ENCODE data around the gene ESR1.

The ESR1 gene

DNA sequence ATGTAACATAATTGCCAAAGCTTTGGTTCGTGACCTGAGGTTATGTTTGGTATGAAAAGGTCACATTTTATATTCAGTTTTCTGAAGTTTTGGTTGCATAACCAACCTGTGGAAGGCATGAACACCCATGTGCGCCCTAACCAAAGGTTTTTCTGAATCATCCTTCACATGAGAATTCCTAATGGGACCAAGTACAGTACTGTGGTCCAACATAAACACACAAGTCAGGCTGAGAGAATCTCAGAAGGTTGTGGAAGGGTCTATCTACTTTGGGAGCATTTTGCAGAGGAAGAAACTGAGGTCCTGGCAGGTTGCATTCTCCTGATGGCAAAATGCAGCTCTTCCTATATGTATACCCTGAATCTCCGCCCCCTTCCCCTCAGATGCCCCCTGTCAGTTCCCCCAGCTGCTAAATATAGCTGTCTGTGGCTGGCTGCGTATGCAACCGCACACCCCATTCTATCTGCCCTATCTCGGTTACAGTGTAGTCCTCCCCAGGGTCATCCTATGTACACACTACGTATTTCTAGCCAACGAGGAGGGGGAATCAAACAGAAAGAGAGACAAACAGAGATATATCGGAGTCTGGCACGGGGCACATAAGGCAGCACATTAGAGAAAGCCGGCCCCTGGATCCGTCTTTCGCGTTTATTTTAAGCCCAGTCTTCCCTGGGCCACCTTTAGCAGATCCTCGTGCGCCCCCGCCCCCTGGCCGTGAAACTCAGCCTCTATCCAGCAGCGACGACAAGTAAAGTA is 547 bp upstream of the ESR1 start:
- peak overlapping the region; percentile 49 for H3K4me3 ChIP-seq (ENCODE audit: low read depth, low read length)

DNA sequence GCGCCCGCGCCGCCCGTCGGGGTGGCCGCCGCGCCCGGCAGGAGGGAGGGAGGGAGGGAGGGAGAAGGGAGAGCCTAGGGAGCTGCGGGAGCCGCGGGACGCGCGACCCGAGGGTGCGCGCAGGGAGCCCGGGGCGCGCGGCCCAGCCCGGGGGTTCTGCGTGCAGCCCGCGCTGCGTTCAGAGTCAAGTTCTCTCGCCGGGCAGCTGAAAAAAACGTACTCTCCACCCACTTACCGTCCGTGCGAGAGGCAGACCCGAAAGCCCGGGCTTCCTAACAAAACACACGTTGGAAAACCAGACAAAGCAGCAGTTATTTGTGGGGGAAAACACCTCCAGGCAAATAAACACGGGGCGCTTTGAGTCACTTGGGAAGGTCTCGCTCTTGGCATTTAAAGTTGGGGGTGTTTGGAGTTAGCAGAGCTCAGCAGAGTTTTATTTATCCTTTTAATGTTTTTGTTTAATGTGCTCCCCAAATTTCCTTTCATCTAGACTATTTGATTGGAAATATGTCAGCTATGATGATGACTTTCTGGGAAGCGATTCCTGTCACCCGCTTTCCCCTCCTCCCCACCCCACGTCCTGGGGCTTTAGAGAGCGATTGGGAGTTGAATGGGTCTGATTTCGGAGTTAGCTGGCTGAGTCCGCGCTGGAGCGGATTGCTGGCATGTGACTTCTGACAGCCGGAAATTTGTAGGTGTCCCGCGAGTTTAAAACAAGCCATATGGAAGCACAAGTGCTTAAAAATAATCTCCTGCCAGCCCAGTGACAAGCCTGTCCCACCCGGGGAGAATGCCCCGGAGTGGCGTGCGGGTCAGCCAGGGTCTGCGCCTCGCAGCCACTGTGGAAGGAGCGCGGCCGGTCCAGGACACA is 1.1 kb downstream of the ESR1 start:
- Histone ChIP-seq H3K4me3 (ENCODE audit: low read depth, low read length) (peak overlapping the region; percentile 49), H3K27me3 (ENCODE audit: insufficient read depth, low read depth, severe bottlenecking) (peaks cover 35% of the 10 kb centered on the region)

More for the DNA sequence above, 547 bp upstream of the ESR1 start:
- Histone ChIP-seq H3K9me3 (ENCODE audit: severe bottlenecking) (no peaks in the 10 kb centered on the region), H3K36me3 (no peaks in the 10 kb centered on the region), H3K27me3 (ENCODE audit: insufficient read depth, low read depth, severe bottlenecking) (peaks cover 37% of the 10 kb centered on the region), H3K27ac (no peak overlapping the region)
- TF ChIP-seq, protein P1, sequence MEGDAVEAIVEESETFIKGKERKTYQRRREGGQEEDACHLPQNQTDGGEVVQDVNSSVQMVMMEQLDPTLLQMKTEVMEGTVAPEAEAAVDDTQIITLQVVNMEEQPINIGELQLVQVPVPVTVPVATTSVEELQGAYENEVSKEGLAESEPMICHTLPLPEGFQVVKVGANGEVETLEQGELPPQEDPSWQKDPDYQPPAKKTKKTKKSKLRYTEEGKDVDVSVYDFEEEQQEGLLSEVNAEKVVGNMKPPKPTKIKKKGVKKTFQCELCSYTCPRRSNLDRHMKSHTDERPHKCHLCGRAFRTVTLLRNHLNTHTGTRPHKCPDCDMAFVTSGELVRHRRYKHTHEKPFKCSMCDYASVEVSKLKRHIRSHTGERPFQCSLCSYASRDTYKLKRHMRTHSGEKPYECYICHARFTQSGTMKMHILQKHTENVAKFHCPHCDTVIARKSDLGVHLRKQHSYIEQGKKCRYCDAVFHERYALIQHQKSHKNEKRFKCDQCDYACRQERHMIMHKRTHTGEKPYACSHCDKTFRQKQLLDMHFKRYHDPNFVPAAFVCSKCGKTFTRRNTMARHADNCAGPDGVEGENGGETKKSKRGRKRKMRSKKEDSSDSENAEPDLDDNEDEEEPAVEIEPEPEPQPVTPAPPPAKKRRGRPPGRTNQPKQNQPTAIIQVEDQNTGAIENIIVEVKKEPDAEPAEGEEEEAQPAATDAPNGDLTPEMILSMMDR (IDR thresholded peaks at IDR 0.05; ENCODE audit: low read depth, low read length), result no peak
- DNase-seq, result peak; percentile 24

DNA sequence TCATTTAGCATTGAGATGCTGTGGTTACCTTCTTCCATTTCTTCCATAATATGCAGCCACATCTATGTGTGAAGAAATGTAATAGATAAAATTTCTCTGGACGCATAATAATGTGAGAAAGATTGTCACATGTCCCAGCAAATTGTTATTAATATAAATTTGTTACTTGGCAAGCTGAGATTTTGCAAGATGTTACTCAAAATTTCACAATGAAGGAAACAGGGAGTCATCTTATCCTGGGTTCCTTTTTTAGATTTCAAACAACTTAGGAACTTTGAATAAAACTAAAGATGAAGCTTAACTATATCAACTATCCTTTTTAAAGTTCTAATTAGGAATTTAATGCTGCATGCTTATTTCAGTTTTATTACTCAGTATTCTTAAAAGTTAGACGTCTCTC is 3.6 kb downstream of the ESR1 start:
- Histone ChIP-seq H3K27me3 (ENCODE audit: insufficient read depth, low read depth, severe bottlenecking) (peaks cover 35% of the 10 kb centered on the region), H3K4me3 (ENCODE audit: low read depth, low read length) (no peak overlapping the region), H3K27ac (no peak overlapping the region), H3K9me3 (ENCODE audit: severe bottlenecking) (no peaks in the 10 kb centered on the region), H3K36me3 (no peaks in the 10 kb centered on the region)
- TF ChIP-seq, protein P1 (IDR thresholded peaks at IDR 0.05; ENCODE audit: low read depth, low read length), result no peak
- DNase-seq, result no peak

More for the DNA sequence above, 1.1 kb downstream of the ESR1 start:
- H3K9me3 ChIP-seq (ENCODE audit: severe bottlenecking), result no peaks in the 10 kb centered on the region
- TF ChIP-seq, protein P1 (IDR thresholded peaks at IDR 0.05; ENCODE audit: low read depth, low read length), result no peak
- no peak overlapping the region for H3K27ac ChIP-seq
- peak; percentile 18 for DNase-seq
- H3K36me3 ChIP-seq, result no peaks in the 10 kb centered on the region

DNA sequence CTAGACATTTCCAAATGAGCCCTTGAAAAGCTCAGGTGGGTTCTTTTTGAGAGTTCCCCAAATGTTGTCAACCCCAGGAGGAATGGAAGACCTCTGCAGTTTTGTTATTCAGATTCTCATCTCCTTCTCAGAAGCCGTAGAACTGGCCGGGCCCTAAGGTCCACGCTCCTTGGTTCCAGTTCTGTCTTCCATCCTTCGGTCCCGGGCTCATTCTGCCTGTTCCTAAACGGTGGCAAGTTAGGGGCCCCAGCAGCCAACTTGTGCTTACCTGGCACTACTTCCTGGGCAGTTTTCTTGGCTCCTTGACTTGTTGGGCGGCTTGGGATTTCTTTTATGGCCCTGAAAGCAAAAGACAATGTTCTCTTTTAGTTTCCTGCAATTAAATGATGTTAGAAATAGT is 6.4 kb downstream of the ESR1 start:
- H3K27ac ChIP-seq, result no peak overlapping the region
- H3K9me3 ChIP-seq (ENCODE audit: severe bottlenecking), result no peaks in the 10 kb centered on the region
- no peak for DNase-seq
- peaks cover 17% of the 10 kb centered on the region for H3K27me3 ChIP-seq (ENCODE audit: insufficient read depth, low read depth, severe bottlenecking)
- no peak overlapping the region for H3K4me3 ChIP-seq (ENCODE audit: low read depth, low read length)
- TF ChIP-seq, protein P1 (IDR thresholded peaks at IDR 0.05; ENCODE audit: low read depth, low read length), result no peak
- H3K36me3 ChIP-seq, result no peaks in the 10 kb centered on the region

DNA sequence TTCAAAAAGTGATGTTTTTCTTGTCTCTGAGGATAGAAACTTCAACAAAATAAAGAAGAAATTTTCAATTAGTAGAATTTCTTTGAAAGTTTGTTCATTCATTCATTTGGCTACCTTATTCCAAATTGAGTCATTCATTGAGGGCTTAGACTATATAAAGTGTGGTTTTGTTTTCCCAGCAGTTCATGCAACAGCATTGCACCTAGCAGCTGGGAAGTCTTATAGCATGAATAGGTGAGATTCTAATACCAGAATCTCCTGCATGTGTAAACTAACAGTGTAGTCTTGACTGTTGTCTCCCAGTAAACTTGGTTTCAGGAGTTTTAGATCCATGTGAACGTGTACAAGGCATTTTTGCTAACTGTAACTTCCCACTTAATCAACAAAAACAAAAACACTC is 7.1 kb downstream of the ESR1 start:
- Histone ChIP-seq H3K4me3 (ENCODE audit: low read depth, low read length) (no peak overlapping the region), H3K27ac (no peak overlapping the region), H3K9me3 (ENCODE audit: severe bottlenecking) (no peaks in the 10 kb centered on the region), H3K36me3 (no peaks in the 10 kb centered on the region), H3K27me3 (ENCODE audit: insufficient read depth, low read depth, severe bottlenecking) (peaks cover 10% of the 10 kb centered on the region)
- TF ChIP-seq, protein P1 (IDR thresholded peaks at IDR 0.05; ENCODE audit: low read depth, low read length), result no peak
- DNase-seq, result no peak

Data from WERI-Rb-1 (cell line).